HG03565 (cell line): ENCODE data around the gene TBC1D5.
A peak's percentile ranks its signal among the peaks of the same experiment; 100 is the strongest.
"Not testable (repeated sequence)": the region's sequence is repeated elsewhere in the genome, so short reads cannot be mapped to it uniquely, and the experiment has no call there.

Experiments used
- ATAC-seq: cut with Tn5 transposase; IDR thresholded peaks from one replicate; pipeline ENCODE4 v1.9.1; 2021; ENCODE audit warnings: mild to moderate bottlenecking, moderate library complexity; ENCODE audit not compliant: unreplicated experiment

Gene TBC1D5

DNA sequence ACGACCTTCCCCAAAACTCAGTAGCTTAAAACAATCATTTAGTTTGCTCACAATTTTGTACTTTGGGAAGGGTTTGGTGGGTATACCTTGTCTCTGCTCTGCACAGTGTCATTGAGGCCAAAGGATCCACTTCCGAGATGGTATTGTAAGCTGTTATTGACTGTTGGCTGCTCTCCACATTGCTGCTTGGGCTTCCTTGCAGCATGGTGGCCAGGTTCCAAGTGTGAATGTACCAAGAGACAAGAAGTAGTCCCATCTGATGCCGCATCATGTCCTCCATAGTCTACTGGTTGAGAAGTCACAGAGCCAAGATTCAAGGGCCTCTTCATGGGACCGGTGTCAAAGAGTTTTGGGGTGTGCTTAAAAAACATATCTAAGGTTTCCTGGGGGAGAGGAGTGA, 589.2 kb downstream of the TBC1D5 start:
- ATAC-seq, result no peak

DNA sequence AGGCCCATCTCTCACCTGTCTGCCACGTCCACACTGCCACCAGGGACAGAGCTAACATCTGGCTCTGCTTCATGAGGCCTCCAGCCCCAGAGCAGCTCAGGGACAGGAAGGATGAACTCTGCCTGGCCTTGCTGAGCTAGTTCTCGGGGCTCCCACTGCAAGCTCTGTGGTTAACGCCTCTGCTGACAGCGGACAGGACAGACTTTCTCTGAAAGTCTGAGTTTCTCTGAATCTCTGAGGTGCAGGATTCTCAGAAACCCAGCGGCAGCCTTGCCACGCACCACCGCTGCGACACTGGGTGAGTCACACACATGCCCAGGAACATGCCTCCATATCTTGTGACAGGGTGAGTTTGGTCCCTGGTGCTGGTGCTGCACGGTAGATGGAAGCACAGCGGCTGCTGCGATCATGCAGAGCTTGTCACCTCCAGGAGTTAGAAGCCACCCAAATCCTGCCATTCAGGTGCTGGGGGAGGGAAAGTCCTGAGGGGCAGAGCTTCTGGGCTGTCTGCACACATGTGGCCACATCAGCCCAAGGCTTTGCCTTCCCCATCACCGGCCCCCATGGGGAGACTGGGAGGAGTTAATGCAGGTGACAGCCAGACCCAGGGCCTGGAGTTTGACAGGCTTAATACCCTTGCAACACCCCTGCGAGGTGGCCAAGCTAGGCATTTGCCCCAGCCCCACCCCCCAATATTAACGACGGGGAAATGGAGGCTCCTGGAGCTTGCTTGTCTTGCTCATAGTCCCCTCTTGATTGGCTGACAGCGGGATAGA, 590.6 kb downstream of the TBC1D5 start:
- ATAC-seq, result peak; percentile 97

DNA sequence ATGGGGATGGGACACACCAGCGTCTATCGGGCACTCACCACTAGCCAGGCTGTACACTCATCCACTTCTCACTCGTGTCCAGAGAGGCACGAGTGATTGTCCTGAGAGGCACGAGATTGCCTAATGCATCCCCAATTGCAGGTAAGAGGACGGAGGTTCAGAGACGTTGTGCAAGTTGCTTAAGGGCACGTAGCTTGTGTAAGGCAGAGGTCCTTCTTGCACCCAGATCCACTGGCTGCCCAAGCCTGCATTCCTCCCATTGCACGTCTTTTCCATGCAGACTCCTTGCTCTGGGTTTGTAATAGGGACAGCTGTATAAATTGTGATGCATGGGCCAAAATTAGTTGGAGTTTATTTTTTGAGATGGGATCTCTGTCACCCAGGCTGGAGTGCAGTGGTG, 593.4 kb downstream of the TBC1D5 start:
- no peak for ATAC-seq

DNA sequence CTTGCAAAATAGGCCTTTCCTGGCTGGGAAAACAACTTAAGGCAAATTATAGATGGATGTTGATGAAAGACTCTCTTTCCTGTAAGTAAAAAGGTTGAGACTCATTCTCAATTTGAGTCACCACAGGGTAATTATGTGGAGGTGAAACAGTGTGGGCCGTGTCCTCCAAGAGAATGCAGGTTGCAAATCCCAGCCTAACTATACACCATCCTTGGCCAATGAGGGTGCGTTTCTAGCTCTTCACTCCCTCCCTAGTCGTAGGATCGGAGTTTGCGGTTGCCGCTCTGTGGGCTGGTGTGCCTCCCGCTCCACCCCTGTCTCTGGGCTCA, 597.8 kb downstream of the TBC1D5 start:
- no peak for ATAC-seq

DNA sequence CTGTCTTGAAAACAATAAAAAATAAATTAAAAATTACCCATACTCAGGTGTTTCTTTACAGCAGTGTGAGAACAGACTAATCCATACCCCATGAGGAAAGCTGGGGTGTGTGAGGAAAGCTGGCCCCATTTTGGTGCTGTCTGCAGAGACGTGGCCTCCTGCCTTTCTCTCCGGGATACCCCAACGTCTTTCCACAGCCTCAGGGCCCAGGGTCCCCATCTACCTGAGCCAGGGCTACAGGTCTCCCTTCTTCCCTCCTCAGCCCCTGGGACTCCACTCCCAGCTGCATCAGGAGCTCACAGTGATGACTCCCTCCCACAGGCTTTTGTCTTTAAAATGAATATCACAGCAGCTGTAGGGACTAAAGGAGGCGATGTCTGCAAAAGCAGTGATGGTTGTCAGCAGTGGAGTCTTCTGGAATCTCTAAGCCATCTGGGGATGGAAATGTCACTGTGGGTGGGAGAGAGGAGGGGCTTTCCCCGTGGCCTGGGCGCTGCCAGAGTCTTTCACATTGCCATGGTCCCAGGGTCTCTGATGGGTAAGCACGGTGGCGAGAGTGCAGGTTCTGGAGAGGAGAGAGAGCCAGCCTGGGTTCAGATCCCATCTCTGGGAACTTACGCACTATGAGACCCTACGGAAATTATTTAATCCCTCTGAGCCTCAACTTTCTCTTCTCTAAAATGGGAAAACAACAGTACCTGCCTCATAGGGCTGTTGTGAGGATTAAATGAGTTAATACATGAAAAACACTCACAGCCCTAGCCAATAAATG, 598.4 kb downstream of the TBC1D5 start:
- ATAC-seq, result no peak

DNA sequence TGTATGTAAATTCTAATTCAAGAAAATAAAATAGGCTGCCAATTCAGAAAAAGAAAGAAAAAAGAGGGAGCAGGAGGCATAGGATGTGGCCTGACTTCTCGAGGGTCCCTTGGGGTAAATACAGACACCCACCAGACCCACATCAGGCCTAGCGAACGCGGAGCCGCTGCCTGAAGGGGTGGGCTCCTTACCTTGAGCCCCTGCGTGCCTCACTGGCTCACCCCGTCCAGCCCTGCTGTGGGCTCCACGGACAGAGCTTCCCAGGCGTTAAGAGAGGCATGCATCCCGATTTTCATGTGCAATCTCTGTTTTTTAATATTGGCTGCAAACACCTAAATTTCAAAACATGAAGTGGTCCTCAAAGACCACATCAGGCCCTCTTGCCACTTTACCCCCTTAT, 599.9 kb downstream of the TBC1D5 start:
- ATAC-seq, result no peak

DNA sequence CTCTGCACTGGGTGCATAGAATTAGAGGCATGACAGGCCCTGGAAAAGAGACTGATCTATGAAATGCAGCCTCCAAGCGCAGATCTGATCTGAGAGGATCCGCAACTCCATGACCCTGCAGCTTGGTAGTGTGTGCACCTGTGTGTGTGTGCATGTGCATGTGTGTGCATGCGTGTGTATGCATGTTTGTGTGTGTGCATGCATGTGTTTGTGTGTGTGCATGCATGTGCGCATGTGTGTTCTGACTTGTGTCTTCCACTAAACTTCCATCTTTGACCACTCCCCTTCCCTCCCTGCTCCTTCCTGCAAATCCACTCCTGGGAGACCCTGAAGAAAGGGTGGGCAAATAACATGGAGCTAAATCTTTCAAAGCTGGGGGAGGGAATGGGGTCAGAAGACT, 600.7 kb downstream of the TBC1D5 start:
- ATAC-seq, result no peak

DNA sequence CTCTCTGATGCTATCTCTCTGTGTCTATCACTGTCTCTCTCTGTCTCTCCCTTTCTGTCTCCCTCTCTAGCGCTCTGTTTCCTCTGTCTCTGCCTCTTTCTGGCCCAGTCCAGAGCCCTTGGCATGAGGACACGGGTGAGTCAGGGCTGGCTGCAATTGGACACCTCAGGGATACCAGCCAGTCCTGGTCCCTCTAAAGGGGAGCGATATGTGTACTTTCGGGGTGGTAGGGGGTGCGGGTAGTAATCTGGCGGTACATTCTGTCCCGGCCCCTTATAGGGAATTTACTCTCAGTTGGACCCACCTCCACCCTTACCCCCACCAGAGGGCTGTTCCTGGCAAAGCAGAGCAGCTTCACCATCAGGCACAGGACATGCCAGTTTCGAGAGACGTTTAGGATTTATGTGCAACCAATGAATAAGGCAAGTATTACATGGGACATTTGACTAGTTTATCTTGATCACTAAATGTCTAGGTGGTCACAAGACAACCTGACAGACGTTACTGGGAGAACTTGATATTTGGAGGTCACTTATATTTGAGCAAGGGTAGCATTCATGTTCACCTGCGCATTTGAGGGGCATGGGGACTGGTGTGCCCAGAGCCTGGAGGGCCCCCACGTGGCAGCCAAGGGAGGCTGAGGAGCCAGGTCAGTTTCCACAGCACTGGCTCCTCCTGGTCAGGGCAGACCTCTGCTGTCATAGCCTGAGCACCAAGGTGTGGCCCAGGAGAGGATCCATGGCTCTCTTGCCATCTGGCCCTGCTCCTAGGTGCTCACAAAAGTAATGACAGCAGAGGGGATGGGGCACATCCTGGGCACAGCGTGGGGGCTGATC, 601.5 kb downstream of the TBC1D5 start:
- ATAC-seq, result no peak

DNA sequence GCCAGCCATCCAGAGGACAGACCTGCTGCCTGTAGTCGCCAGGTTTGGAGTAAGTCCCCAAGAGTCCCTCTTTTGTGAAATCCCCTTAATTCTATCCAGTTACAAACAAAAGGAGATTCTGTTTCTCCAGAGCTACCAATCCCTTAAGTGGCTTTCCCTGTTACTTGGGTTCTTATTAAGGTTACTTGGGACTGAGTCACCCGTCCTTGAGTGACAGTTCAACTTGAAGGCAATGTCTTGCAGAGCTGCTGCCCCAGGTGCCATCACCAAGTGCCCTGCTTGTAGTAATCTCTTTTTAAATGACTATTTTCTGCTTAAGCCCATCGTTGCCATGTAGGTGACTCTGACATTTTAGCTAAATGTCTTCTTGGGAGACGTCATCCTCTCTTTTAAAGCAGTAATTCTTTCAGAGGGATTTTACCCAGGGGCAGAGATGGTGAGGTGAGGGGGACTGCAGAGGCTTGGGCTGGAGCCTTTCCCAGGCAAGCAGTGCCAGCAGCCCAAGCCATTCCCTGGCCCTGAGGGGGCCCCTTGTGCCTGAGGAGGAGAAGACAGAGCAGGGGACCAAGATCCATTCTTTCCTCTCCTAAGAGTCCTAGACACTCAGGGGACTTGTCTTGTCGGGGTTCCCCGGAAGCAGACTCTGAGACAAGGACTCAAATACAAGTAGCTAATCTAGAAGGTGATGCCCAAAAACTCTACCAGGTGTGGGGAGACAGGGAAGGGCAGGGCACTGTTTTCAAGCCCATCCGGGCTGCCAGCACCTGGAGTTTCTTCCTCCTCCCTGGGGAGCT, 604.0 kb downstream of the TBC1D5 start:
- no peak for ATAC-seq

DNA sequence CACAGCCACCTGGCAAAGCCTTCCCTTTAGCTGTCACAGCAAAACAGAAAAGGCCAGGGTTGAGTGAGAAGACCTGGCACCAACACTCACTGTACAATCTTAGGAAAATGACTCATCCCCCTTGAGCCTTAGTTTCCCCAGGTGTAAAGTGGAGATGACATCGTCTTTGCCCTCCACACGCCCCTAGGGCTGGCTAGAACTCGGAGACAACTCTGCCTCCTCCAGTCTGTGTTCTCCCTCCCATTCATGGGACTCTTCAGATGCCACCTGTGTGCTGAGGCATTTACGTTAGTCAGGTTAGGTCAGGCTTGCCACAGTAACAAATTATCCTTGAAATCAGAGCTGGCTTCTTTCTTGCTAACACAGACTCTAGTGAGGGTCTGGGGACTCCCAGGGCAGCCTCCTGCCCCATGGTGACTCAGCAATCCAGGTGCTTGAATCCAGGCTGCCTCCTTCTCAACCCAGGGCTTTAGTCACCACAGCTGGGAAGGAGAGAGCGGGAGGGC, 605.1 kb downstream of the TBC1D5 start:
- ATAC-seq, result no peak

DNA sequence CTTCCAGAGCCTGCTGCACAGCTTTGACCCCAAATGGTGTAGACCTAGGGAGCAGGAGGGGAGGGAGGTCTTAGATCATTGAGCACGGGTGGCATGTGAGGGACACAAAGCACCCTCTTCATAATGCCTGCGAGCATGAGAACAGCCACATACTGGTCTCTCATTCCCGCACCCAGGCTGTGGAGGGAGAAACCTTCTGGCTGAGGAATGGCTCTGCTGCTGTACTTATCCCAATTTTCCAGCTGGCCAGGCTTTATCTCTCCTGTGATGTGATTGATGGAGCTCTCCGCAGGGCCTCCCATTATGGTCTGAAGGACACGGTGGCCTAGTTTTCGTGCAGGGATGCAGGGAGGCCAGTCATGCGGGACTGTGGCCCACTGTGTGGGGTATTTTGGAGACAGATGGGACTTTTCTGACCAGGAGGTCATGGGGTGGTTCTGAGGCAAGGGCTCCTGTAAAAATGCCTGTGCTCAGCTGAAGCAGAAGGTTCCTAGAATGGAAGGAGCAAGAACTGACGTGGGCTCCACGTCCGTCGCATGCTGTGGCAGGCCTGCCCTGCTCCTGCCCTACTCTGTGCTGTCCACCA, 606.2 kb downstream of the TBC1D5 start:
- ATAC-seq, result no peak

DNA sequence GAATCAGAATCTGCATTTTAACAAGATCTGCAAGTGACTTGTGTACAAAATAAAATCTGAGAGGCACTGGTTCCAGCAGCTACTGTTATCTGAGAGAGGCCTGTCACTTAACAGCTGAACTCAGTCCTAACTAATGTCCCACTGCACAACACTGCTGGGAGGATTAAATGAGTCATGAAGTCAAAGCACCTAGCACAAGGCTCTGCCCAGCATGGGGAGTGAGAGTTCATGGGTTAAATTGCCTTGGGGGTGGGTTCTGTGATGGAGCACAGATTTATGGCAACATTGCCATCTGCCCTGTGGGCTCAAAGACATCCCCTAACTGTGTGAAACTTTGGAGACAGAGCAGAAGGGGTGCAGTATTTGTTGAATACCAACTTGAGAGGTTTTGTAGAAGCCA, 606.7 kb downstream of the TBC1D5 start:
- ATAC-seq, result no peak

DNA sequence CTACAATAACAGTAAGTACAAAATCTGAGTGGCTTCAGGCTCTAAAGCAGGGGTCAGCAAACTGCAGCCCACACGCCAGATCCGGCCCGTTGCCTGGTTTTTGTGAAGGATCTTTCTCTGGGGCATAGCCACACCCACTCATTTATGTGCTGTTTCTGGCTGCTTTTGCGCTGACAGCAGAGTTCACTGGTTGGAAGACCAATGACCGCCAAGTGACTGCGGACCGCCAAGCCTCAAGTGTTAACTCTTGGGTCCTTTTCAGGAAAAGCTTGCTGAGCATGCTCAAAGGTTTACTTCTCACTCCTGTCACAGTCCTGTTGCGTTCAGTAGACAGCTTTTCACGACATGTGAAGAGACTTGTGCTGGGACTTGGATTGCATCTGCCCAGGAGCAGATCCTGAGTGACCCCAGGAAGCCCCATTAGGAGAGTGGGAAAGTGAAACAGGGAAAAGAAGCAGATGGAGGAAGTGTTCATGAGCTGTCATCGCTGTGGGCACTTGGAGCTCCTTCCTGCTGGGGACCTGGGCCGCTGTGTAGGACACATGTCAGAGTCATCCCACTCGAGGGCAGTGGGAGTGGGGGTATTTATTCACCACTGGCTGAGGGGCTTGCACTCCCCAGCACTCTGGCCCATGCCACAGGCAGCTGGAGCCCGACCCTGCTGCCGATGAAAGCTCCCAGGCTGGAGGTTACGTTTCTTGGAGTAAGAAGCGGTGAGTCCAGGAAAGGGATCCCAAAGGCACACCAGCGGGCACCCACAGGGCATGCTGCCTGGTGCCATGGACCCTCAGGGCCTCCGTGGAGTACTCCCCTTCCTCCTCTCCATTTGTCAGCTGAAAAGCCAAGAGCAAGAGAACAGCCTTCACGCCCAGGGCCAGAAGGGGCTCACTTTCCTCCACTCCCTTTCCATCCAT, 608.5 kb downstream of the TBC1D5 start:
- ATAC-seq, result no peak

DNA sequence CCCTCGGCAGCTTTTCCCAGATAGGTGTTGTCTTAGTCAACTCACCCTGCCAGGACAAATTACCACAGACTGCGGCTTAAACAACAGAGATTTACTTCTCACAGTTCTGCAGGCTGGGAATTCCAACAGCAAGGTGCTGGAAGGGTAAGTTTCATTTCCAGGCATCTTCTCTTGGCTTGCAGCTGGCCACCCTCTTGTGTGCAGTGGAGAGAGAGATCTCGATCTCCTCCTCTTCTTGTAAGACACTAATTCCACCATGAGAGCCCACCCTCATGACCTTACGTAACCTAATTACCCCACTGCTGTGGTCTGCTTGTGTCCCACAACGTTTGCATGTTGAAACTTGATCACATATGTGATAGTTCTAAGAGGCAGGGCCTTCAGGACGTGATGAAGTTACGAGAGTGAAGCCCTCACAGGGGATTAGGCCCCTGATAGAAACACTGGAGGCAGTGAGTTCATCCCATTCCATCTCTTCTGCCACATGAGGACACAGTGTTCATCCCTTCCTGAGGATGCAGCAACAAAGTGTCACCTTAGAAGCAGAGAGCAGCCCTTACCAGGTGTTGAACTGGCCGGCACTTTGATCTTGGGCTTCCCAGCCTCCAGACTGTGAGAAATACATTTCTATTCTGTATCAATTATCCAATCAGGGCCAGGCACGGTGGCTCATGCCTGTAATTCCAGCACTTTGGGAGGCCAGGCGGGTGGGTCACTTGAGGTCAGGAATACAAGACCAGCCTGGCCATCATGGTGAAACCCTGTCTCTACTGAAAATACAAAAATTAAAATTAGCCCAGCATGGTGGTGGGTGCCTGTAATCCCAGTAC, 609.9 kb downstream of the TBC1D5 start:
- no peak for ATAC-seq

DNA sequence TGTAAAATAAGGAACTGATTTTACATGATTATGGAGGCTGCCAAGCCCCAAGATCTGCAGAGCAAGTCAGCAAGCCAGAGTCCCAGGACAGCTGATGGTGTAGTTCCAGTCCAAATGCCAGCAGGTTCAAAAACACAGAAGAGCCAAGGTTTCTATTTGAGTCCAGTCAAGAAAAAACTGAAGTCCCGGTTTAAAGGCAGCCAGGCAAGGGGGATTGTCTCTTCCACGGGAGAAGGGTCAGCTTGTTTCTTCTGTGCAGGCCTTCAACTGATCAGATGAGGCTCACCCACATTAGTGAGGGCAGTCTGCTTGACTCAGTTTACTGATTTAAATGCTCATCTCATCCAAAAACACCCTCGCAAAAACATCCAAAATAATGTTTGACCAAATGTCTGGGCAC, 611.5 kb downstream of the TBC1D5 start:
- no peak for ATAC-seq

DNA sequence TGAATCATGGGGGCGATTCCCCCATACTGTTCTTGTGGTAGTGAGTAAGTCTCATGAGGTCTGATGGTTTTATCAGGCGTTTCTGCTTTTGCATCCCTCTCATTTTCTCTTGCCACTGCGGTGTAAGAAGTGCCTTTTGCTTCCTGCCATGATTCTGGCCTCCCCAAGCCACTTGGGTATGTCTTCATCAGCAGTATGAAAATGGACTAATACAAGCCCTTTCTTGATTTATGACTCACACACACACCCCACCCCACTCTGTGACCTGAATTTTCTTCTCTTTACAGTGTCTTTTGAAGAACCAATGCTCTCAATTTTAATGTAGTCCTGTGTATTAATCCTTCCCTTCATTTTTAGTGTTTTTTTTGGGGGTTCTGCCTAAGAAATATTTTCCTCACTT, 612.9 kb downstream of the TBC1D5 start:
- ATAC-seq, result no peak

DNA sequence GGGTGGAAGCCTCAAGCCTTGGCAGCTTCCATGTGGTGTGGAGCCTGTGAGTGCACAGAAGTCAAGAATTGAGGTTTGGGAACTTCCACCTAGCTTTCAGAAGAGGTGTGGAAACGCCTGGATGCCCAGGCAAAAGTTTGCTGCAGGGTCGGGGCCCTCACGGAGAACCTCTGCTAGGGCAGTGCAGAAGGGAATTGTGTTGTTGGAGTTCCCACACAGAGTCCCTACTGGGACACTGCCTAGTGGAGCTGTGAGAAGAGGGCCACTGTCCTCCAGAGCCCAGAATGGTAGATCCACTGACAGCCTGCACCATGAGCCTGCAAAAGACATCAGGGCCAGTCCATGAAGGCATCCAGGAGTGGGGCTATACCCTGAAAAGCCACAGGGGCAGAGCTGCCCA, 613.8 kb downstream of the TBC1D5 start:
- not testable (repeated sequence) for ATAC-seq

DNA sequence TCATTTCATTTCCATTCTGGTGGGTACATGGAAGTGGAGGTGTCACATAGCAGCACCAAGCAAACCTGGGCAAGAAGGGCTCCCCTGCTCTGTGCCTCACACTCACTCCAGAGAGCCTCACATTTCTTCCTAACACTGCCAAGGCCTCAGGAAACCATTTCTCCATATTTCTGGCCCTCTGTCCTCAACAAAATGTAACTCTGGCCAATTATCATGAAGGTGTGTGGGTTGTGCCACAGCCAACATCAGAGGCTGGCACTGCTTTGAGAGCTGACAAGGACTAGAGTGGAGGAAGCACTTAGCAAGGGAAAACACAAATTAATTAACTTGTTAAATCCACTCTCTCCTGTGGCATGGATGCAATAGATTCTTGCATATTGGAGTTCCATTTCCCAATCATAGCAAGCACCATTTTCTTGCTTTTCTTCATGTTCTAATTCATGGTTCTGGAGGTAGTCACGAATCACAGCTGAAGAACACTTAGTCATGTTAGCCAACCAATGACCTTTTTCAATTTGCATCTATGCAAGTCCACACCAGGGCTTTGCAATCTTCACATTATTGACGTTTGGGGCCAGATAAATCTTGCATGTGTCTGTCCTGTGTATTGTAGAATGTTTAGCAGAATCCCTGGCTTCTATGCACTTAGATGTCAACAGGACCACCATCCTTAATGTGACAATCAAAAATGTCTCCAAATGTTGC, 616.5 kb downstream of the TBC1D5 start:
- ATAC-seq, result no peak
